Ovary (tissue), 3 donors: Measurements from ENCODE around the gene EHMT1.

Experiments used
- CTCF ChIP-seq, 3 donors: fragments of 450-650 bp in 2 of 3; fragments of 200-600 bp in 1 of 3; IDR thresholded peaks; one replicate each; pipeline versions ENCODE4 v1.5.1 to v1.8.0; 2016 to 2022; ENCODE audit warnings: antibody characterized with exemption in 3 of 3, mild to moderate bottlenecking in 1 of 3
- EP300 ChIP-seq: sonication (generic); formaldehyde crosslinking; IDR thresholded peaks from one replicate; pipeline ENCODE4 v1.6.1; 2017; ENCODE audit warnings: antibody characterized with exemption
- donor health status: DM: no; HTN: no; CAD: no.

DNA sequence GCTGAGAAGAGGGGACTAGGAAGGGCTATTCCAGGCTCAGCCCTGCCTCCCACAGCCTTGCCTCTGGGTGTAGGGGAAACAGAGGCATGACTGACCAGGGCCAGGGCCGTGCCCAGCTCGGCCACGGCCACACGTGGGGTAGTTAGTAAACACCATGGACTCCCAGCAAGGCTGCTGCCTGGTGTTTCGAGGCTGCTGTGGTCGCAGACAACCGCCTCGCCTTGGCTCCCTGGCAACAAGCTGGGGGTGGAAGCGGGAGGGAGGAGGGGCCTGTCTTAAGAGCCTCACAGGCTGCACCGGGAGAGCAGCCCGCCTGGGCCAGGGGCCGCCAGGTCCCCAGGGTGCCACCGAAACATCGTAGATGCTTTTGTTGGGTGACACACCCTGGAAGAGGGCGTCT, 168.6 kb downstream of the EHMT1 start:
- TF ChIP-seq CTCF (IDR thresholded peaks at IDR 0.05): no peak
- no peak for TF ChIP-seq EP300
